ENCODE results near the gene SEC22A.

GRCh38 chr3:123262868-123263267, 61.1 kb downstream of the SEC22A start:
- TF ChIP-seq CTCF (IDR thresholded peaks at IDR 0.05) (no peak), POLR2A (IDR thresholded peaks at IDR 0.05) (no peak)
